Heart left ventricle (tissue), 13 donors: ENCODE results near the gene RAB24.

Source experiments
- POLR2A ChIP-seq, 2 donors: fragments of 450-650 bp; IDR thresholded peaks; one replicate each; pipeline ENCODE4 v1.6.1; 2017; ENCODE audit warnings: antibody characterized with exemption in 2 of 2, mild to moderate bottlenecking in 2 of 2, moderate library complexity in 2 of 2
- TF ChIP-seq, protein P1 (sequence below), 12 donors: fragments of 200-600 bp; sonication (generic) in 4 of 12; IDR thresholded peaks; one replicate each; pipeline versions ENCODE4 v1.5.0 to v1.8.0; 2018 to 2022; ENCODE audit warnings: antibody characterized with exemption in 12 of 12, mild to moderate bottlenecking in 5 of 12
- donor health status: ischemic (EF 13 %, LVEDD 7.1; RV severe dilation, severe dysfunction).
- donor health status: DM: no; HTN: yes; CAD: no.
- donor health status: DM: no; HTN: no; CAD: no.
- donor health status: ischemic (EF 25% LVEDD 6.9; RV normal size, moderate dysfunction).
- donor health status: ischemic (EF 25% LVEDD 5.7; RV mildly dilated, moderate dysfunction).
- donor health status: ischemic (EF 35%, LVEDD 5.7; RV mildly dilated, moderate dysfunction).
- donor health status: nonischemic (EF 11% LVEDD 7.7; RV severe dilation, severe dysfunction).
- donor health status: DM: yes; HTN: yes; CAD: no.
- donor health status: PGD.
- donor health status: ischemic (EF 29% LVEDD 5.4; RV normal size, mild dysfunction).
- donor health status: nonischemic (EF 23%, LVEDD 6.1; RV moderate dilation, normal function).

DNA sequence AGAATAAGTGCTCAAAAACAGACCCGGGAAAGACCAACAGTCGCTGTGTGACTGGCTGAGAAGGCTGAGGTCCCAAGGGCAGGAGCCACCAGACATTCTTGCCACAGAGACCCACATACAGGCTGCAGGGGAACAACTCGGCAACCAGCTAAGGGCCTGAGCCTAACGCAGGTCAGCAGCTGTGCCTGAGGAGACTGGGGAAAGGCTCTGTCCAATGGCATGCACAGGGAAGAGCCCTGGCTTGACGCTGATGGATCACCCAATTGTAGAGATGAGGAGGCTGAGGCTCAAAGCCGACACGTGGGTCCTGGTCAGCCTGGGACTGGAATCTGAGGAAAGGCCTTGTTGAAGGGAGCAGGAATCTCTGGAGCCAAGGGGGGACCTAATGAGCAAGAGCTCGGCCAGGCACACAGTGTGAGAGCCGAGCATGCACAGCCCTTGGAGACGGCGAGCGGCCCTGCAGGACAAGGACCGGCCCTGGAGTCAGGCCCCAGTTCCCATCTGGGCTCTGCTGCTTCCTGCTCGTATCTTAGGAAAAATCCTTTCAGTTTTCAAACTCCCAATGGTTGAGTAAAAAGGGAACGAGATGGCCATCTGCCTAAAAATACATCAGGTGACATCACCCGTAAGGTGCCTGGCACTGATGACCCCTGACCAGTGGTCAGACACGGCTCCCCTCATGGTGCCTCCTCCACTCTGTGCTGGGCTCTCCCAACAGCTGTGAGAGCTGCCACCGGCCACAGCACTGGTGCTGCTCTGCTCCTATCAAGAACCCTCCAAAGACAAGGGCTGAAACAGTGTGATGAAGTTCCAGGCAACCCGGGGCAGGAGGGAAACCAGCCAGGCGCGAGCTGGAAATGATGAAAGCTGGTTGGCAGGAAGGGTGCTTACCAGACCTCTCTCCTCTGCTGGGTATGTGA is 31.5 kb upstream of the RAB24 start:
- TF ChIP-seq, protein P1, sequence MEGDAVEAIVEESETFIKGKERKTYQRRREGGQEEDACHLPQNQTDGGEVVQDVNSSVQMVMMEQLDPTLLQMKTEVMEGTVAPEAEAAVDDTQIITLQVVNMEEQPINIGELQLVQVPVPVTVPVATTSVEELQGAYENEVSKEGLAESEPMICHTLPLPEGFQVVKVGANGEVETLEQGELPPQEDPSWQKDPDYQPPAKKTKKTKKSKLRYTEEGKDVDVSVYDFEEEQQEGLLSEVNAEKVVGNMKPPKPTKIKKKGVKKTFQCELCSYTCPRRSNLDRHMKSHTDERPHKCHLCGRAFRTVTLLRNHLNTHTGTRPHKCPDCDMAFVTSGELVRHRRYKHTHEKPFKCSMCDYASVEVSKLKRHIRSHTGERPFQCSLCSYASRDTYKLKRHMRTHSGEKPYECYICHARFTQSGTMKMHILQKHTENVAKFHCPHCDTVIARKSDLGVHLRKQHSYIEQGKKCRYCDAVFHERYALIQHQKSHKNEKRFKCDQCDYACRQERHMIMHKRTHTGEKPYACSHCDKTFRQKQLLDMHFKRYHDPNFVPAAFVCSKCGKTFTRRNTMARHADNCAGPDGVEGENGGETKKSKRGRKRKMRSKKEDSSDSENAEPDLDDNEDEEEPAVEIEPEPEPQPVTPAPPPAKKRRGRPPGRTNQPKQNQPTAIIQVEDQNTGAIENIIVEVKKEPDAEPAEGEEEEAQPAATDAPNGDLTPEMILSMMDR (IDR thresholded peaks at IDR 0.05) = no peak
- TF ChIP-seq POLR2A (IDR thresholded peaks at IDR 0.05) = no peak
